Spinal cord (tissue), 10 donors: Measurements from ENCODE around the gene INSR. TPM values are rescaled to one million over a fixed set of nuclear protein-coding genes. Genes with fewer than 3 reads are reported as not detected.

Source experiments
- DNase-seq, 6 donors: peaks; one replicate each; pipeline versions ENCODE4 v3.0.0 to v3.0.0-alpha.2; 2013 to 2015; ENCODE audit warnings: low spot score in 6 of 6, low read depth in 4 of 6
- H3K27ac ChIP-seq: one replicate; pipeline ENCODE4 v1.5.1; 2013; ENCODE audit warnings: low read depth, low read length, control low read depth
- H3K27me3 ChIP-seq: one replicate; pipeline ENCODE4 v1.6.1; 2013; ENCODE audit warnings: low read length; ENCODE audit not compliant: control insufficient read depth, insufficient read depth
- H3K36me3 ChIP-seq: one replicate; pipeline ENCODE4 v1.6.1; 2013; ENCODE audit warnings: low read length; ENCODE audit not compliant: control insufficient read depth, insufficient read depth
- H3K4me1 ChIP-seq: one replicate; pipeline ENCODE4 v1.6.1; 2013; ENCODE audit warnings: low read length; ENCODE audit not compliant: control insufficient read depth, insufficient read depth
- H3K4me3 ChIP-seq: one replicate; pipeline ENCODE4 v1.5.1; 2013; ENCODE audit warnings: low read depth, low read length, control low read depth
- H3K9me3 ChIP-seq: one replicate; pipeline ENCODE4 v1.6.1; 2013; ENCODE audit warnings: low read length; ENCODE audit not compliant: control insufficient read depth, insufficient read depth
- WGBS: methylation state at CpG from one replicate; pipeline ENCODE4 v1.1.5; 2013; ENCODE audit warnings: missing lambda C conversion rate; ENCODE audit not compliant: insufficient coverage; 5-methylcytosine and 5-hydroxymethylcytosine counted together
- polyA plus RNA-seq, 2 donors: library from polyadenylated mRNA; unstranded; fragments of 120-200 nt; gene quantifications; one replicate each; pipeline ENCODE4 v1.2.1, GENCODE V29; 2013; ENCODE audit not compliant: insufficient read length in 2 of 2
- total RNA-seq, 2 donors: library from RNA; depleted of rRNA in 1 of 2; stranded (reverse); fragments of 120-200 nt in 1 of 2; fragments of >200 nt in 1 of 2; gene quantifications; one replicate each; pipeline versions ENCODE4 v1.2.3 to v1.2.4, GENCODE V29; 2013 to 2014
- donor health status: healthy.

The INSR gene
- total and polyA plus RNA-seq, 4 donors, result 15.3 to 47.7 (median 33.2) TPM

- no peak overlapping the region for H3K4me3 ChIP-seq
- DNase-seq, result no peak
- H3K27me3 ChIP-seq, result no peaks in the 10 kb centered on the region
- H3K4me1 ChIP-seq, result no peaks in the 10 kb centered on the region
- WGBS, result 98% methylated on average over 7 of the region's 10 CpGs
- no peak overlapping the region for H3K27ac ChIP-seq
- H3K9me3 ChIP-seq, result no peaks in the 10 kb centered on the region
- peaks cover 63% of the 10 kb centered on the region for H3K36me3 ChIP-seq
Measured at GRCh38 chr19:7120499-7120898, 173.7 kb downstream of the INSR start.

DNA sequence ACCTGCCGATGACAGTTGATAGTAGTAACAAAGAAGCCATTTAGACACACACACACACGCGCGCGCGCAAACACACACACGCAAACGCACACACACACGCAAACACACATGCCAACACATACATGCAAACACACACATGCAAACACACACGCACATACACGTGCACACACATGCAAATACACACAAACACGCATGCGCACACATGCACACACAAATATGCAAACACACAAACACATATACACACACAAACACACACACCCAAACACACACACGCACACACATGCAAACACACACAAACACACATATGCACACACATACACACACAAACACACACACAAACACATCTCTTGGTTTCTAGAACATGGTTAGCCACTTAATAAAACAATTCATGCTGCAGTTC, 174.6 kb downstream of the INSR start:
- Histone ChIP-seq H3K4me1 (no peaks in the 10 kb centered on the region), H3K27ac (no peak overlapping the region), H3K27me3 (no peaks in the 10 kb centered on the region), H3K9me3 (no peaks in the 10 kb centered on the region), H3K4me3 (no peak overlapping the region), H3K36me3 (peaks cover 56% of the 10 kb centered on the region)
- no peak for DNase-seq
- WGBS, result 91% methylated on average over 14 of the region's 14 CpGs

DNA sequence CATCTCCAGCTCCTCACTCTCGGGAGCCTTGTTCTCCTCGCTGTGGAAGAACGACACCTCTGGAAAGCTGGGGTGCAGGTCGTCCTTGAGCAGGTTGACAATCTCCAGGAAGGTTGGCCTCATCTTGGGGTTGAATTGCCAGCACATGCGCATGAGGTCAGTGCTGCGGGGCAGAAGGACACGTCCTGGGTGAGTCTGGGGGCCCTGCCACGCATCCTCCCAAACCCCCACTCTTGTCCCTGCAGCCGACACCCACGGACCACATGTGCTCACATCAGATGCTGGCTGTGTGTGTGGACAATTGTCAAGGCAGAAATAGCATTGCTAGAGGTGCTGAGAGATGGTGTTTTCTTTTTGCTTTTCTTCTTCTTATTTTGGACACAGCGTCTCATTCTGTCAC, 177.0 kb downstream of the INSR start:
- peaks cover 44% of the 10 kb centered on the region for H3K36me3 ChIP-seq
- H3K4me3 ChIP-seq, result no peak overlapping the region
- no peak overlapping the region for H3K27ac ChIP-seq
- no peaks in the 10 kb centered on the region for H3K27me3 ChIP-seq
- no peak for DNase-seq
- no peaks in the 10 kb centered on the region for H3K4me1 ChIP-seq
- no peaks in the 10 kb centered on the region for H3K9me3 ChIP-seq
- WGBS, result 95% methylated on average over 8 of the region's 11 CpGs

- no peak overlapping the region for H3K4me3 ChIP-seq
- peak in 3 of 6 donors; percentile 5 to 47 (median 26) for DNase-seq
Measured at GRCh38 chr19:7115721-7116120, 178.5 kb downstream of the INSR start.

GRCh38 chr19:7113233-7113632, 181.0 kb downstream of the INSR start:
- Histone ChIP-seq H3K36me3 (peaks cover 17% of the 10 kb centered on the region), H3K27ac (no peak overlapping the region), H3K4me3 (no peak overlapping the region), H3K27me3 (no peaks in the 10 kb centered on the region), H3K4me1 (no peaks in the 10 kb centered on the region), H3K9me3 (no peaks in the 10 kb centered on the region)
- WGBS, result no CpG with 5 or more reads among the region's 1 CpG
- DNase-seq, result no peak

More at GRCh38 chr19:7115721-7116120, 178.5 kb downstream of the INSR start:
- 79% methylated on average over 2 of the region's 6 CpGs for WGBS
- no peak overlapping the region for H3K27ac ChIP-seq
- H3K27me3 ChIP-seq, result no peaks in the 10 kb centered on the region
- H3K36me3 ChIP-seq, result peaks cover 32% of the 10 kb centered on the region
- H3K9me3 ChIP-seq, result no peaks in the 10 kb centered on the region
- H3K4me1 ChIP-seq, result no peaks in the 10 kb centered on the region

GRCh38 chr19:7112675-7113074, 181.5 kb downstream of the INSR start:
- DNase-seq, result no peak
- H3K4me1 ChIP-seq, result no peaks in the 10 kb centered on the region
- no peak overlapping the region for H3K4me3 ChIP-seq
- H3K36me3 ChIP-seq, result peaks cover 11% of the 10 kb centered on the region
- H3K9me3 ChIP-seq, result no peaks in the 10 kb centered on the region
- no peak overlapping the region for H3K27ac ChIP-seq
- WGBS, result 100% methylated on average over 1 of the region's 4 CpGs
- H3K27me3 ChIP-seq, result no peaks in the 10 kb centered on the region

- H3K4me1 ChIP-seq, result no peaks in the 10 kb centered on the region
- peak in 1 of 6 donors; percentile 36 for DNase-seq
- no peak overlapping the region for H3K4me3 ChIP-seq
- no peaks in the 10 kb centered on the region for H3K27me3 ChIP-seq
- H3K27ac ChIP-seq, result no peak overlapping the region
- H3K9me3 ChIP-seq, result no peaks in the 10 kb centered on the region
- H3K36me3 ChIP-seq, result no peaks in the 10 kb centered on the region
- 100% methylated on average over 1 of the region's 8 CpGs for WGBS
Measured at GRCh38 chr19:7109678-7110289, 184.4 kb downstream of the INSR start.

- Histone ChIP-seq H3K27ac (no peak overlapping the region), H3K9me3 (no peaks in the 10 kb centered on the region), H3K4me3 (no peak overlapping the region), H3K27me3 (no peaks in the 10 kb centered on the region), H3K36me3 (no peaks in the 10 kb centered on the region), H3K4me1 (peaks cover 3% of the 10 kb centered on the region)
- WGBS, result 85% methylated on average over 10 of the region's 10 CpGs
- DNase-seq, result no peak
Measured at GRCh38 chr19:7106711-7107657, 187.2 kb downstream of the INSR start.

GRCh38 chr19:7104747-7105447, 189.3 kb downstream of the INSR start:
- Histone ChIP-seq H3K36me3 (no peaks in the 10 kb centered on the region), H3K4me3 (no peak overlapping the region), H3K27me3 (no peaks in the 10 kb centered on the region), H3K4me1 (peaks cover 3% of the 10 kb centered on the region), H3K9me3 (no peaks in the 10 kb centered on the region), H3K27ac (no peak overlapping the region)
- DNase-seq, result no peak
